Measurements from ENCODE around the gene CYB561A3. TPM values are rescaled to one million over a fixed set of nuclear protein-coding genes. Genes with fewer than 3 reads are reported as not detected.

The CYB561A3 gene
- total and polyA plus RNA-seq, 2 of the 13 experiments (the other 11 are each of a cell fraction or from before 2014, with no cell fraction given), result 11.4 to 14.9 TPM

- no peak for TF ChIP-seq THYN1 (CRISPR knock-in tag; IDR thresholded peaks at IDR 0.05; ENCODE audit: borderline replicate concordance, low read depth)
- TF ChIP-seq RFXANK (CRISPR knock-in tag; IDR thresholded peaks at IDR 0.05), result no peak
- TF ChIP-seq ZNF792 (CRISPR knock-in tag; IDR thresholded peaks at IDR 0.05), result no peak
Measured at GRCh38 chr11:61341706-61342105, 20.0 kb downstream of the CYB561A3 start (continued).

GRCh38 chr11:61340979-61341378 is 20.7 kb downstream of the CYB561A3 start:
- Histone ChIP-seq H4K20me1 (ENCODE audit: insufficient read depth, low read length) (peaks cover 6% of the 10 kb centered on the region; the same call in 1 of the 2 replicates), H3K4me1 (ENCODE audit: insufficient read depth, low read length) (peaks cover 15% of the 10 kb centered on the region), H3K79me2 (ENCODE audit: insufficient read depth, low read length) (peaks cover 21% of the 10 kb centered on the region), H3K4me3 (replicated peaks in 1 of 3; ENCODE audit: insufficient read depth in 1 of 3, low read depth in 2 of 3, low read length in 3 of 3) (no peak overlapping the region), H3K27ac (ENCODE audit: extremely low read length, insufficient read depth, low read length) (no peak overlapping the region), H3K4me2 (ENCODE audit: low read depth, low read length) (no peak overlapping the region), H2AFZ (ENCODE audit: low read length) (no peak overlapping the region), H3K36me3 (replicated peaks in 1 of 2; ENCODE audit: control insufficient read depth in 1 of 2, insufficient read depth in 2 of 2, low read length in 2 of 2) (peaks cover 49 to 79% of the 10 kb centered on the region in 2 experiments), H3K27me3 (ENCODE audit: control insufficient read depth in 1 of 2, insufficient read depth in 2 of 2, low read length in 2 of 2) (no peaks in the 10 kb centered on the region), H3K9ac (ENCODE audit: insufficient read depth, low read depth, low read length) (no peak overlapping the region), H3K9me3 (ENCODE audit: low read length) (no peaks in the 10 kb centered on the region)
- 100% methylated on average over 2 of the region's 2 CpGs for WGBS (ENCODE audit: low lambda C conversion rate)
- ChIA-PET CTCF (ENCODE audit: low intra/inter-chr PET ratio, low total read pairs) (no interaction called here), POLR2A (interaction anchor here (1.7 kb wide), 1 partner anchor 21 kb away, joined by 4 read pairs; the partner anchor contains the start of genes CYB561A3 and TMEM138)
- BruUV-seq (replicated peaks), result no TSS peak
- no peak for TF ChIP-seq MAX (IDR thresholded peaks at IDR 0.05)
- TF ChIP-seq ZNF33A (CRISPR knock-in tag; IDR thresholded peaks at IDR 0.05; ENCODE audit: borderline replicate concordance), result no peak
- TF ChIP-seq ATM (IDR thresholded peaks at IDR 0.05; ENCODE audit: borderline replicate concordance), result no peak
- no peak for TF ChIP-seq ZBTB1 (CRISPR knock-in tag; IDR thresholded peaks at IDR 0.05; ENCODE audit: borderline replicate concordance)
- no peak for TF ChIP-seq ARID3A (IDR thresholded peaks at IDR 0.05; ENCODE audit: low read depth, low read length)
- ATAC-seq, result no peak
- intact Hi-C loops (cut with micrococcal nuclease; ENCODE audit: unreplicated experiment) (no loop called here), in situ Hi-C loops (cut with HindIII; ENCODE audit: extremely low pct_ligation_motif_present, low pct_unique_long_range_greater_than_20kb) (no loop called here)
- DNase-seq (ENCODE audit: low spot score), result no peak
- no peak for FAIRE-seq

All from HepG2 (cell line).